Activated T-helper 1 cell treated with Interleukin-2 at 50 U/mL for 16 hours (primary cell): ENCODE measurements around the gene ST3GAL4.
"Not testable (repeated sequence)": the region's sequence is repeated elsewhere in the genome, so short reads cannot be mapped to it uniquely, and the experiment has no call there.

ENCODE experiments used
- DNase-seq: peaks from one replicate; pipeline ENCODE4 v3.0.0-alpha.2; 2020; ENCODE audit warnings: low read depth

The ST3GAL4 gene

DNA sequence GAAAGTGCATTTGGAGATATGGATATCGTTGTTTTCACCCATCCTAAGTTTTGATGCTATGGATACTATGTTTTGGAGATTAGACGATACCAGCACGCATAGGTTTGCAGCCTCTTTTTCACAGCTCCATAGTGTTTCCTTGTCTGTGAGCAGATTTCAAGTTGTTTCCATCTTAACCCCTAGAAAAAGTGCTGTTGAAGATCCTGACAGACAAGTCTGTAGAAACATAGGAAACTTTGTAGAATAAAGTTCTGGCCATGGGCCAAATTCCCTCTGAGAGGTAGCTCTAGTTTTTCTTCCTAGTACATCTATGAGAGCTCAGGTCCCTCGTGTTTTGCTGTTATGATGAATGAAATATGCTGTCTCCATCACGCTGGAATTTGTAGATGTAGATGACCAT, 32.4 kb downstream of the ST3GAL4 start:
- DNase-seq: no peak

GRCh38 chr11:126390272-126390867, 34.9 kb downstream of the ST3GAL4 start:
- no peak for DNase-seq

DNA sequence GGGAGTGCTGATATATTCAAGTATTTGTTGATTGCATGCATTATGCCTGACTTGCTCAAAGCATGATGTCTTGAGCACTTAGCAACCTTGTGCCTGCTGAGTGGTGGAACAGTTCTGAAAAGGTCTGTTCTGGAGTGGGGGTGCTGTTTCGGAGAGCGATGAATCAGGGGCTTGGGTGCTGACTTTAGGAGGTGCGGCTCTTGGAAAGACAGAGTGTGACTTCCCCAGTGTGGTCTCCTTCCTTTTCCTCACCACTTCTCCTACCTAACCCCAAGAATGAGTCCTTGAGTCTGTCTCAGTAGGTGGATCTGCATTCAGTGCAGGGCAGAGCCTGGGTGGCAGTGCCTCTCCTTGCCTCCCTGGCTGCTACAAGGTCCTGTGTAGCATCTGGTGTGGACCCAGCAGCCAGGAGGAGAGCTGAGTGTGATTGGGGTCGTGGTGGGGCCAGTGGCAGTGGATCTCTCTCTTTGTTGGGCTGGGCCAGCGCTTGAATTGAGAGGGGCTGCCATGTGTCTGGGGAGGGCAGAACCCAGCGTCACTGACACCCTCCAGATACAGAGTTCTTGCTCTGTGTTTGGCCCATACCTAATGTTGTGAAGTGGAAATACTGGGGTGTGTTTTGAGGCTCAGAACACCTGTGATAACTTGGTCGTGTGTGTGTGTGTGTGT, 35.9 kb downstream of the ST3GAL4 start:
- DNase-seq: no peak

- no peak for DNase-seq
Measured at GRCh38 chr11:126391970-126392632, 36.6 kb downstream of the ST3GAL4 start.

DNA sequence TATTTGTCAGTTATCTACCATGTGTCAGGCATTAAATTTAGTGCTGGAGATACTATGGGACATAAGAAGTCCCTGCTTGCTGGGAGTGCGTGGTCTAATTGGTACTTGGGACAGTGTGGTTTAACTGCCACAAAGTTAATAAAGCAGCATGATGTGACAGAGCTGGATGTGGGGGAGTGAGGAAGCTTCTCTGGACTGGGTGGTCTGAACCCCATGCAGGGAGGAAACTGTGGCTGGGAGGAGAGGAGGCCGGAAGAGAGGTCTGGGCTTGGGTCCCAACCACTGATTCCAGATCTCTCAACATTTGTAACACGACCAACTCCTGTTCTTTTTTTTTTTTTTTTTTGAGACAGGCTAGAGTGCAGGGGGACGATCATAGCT, 37.1 kb downstream of the ST3GAL4 start:
- DNase-seq: no peak

- DNase-seq: no peak
Measured at GRCh38 chr11:126393143-126393542, 37.7 kb downstream of the ST3GAL4 start.

DNA sequence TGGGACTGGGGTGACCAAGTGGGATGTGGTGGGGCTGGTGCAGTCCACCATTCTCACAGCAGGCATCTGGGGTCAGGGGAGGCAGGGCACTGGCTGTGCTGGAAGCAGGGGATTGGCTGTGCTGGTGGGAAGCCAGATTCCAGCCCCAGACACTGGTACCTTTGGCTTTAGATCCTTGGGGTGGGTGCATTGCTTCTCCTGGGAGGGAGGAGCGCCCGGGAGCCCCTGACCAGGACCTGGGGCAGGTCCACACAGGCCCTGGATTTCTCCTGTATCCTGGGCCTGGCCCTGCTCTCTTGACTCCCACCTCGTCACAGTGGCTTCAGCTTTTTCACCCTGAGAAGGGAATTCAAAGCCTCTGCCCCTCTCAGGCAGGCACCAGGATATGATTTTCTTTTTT, 38.5 kb downstream of the ST3GAL4 start:
- no peak for DNase-seq

DNA sequence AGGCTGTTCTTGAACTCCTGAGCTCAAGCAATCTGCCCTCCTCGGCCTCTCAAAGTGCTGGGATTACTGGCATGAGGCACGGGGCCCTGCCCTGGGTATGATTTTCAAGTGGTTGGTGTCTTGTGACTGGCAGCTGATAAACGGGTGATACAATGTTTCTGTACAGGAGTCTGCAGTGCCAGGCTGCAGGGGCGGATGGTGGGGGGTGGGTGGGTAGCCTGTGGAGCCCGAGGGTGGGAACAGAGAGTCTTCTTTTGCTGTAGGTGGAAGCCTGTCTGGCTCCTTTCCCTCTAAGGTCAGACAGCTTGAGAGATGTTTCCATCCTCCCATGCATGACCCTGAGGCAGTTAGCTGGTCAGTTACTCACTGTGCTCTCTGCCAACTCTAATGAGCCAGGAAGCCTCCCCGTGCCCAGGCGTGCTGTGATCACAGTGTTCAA, 39.2 kb downstream of the ST3GAL4 start:
- DNase-seq: not testable (repeated sequence)

DNA sequence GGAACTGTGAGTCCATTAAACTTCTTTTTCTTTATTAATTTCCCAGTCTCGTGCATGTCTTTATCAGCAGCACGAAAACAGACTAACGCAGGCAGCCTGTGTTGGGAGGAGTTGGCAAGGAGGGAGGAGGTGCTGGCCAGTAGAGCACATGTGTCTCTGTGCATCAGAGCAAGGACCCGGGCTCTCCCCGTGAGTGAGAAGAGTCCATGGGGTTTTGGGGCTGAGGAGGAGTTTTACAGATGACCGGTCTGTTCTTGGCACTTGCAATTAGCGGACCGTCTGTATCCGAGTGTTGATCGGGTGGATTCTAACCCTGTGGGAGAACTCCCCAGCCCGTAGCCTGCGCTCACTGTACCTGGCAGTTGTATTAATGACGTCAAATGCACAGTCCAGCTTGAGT, 40.3 kb downstream of the ST3GAL4 start:
- DNase-seq: not testable (repeated sequence)

- not testable (repeated sequence) for DNase-seq
Measured at GRCh38 chr11:126396266-126396665, 40.8 kb downstream of the ST3GAL4 start.

- no peak for DNase-seq
Measured at GRCh38 chr11:126396965-126397364, 41.5 kb downstream of the ST3GAL4 start.

GRCh38 chr11:126398296-126398695, 42.8 kb downstream of the ST3GAL4 start:
- DNase-seq: no peak

GRCh38 chr11:126398721-126399120, 43.2 kb downstream of the ST3GAL4 start:
- DNase-seq: no peak

- DNase-seq: no peak
Measured at GRCh38 chr11:126400019-126400418, 44.5 kb downstream of the ST3GAL4 start.

GRCh38 chr11:126400479-126400878, 45.0 kb downstream of the ST3GAL4 start:
- no peak for DNase-seq

GRCh38 chr11:126403022-126403581, 47.6 kb downstream of the ST3GAL4 start:
- DNase-seq: no peak

GRCh38 chr11:126403658-126404057, 48.2 kb downstream of the ST3GAL4 start:
- no peak for DNase-seq

DNA sequence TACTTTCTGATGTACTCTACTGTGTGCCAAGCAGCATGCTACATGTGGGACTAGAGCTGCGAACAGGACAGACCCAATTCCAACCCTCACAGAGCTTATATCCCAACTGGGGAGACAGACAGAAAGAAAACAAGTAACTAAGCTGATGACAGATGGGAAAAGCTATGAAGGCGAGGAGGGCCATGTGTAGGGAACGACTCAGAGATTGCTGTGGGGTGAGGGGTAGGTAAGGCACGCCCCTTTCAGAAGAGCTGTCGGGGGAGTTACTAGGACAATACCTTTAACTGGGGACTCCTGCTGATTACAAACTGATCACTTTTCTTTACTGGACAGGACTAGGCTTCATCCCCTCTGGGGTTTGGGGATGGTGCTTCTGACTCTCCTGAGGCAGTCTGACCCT, 48.9 kb downstream of the ST3GAL4 start:
- DNase-seq: no peak

DNA sequence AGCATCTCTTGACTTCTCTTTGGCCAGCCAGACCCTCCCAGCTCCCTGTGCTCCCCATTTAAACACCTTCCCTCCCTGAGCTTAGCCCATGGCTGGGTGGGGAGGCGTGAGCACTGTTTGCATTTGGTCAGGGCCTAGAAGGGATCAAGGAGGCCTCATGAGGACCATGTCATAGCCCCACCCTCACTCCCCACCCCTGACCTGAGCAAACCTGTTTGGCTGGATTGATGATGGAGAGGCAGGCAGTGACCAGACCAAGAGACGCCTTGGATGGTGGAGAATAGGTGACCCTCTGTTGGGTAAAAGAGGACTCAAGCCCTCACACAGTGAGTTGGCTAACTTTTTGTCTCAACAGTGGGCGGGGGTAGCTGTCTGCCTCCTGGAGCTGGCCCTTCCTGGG, 49.9 kb downstream of the ST3GAL4 start:
- DNase-seq: no peak

DNA sequence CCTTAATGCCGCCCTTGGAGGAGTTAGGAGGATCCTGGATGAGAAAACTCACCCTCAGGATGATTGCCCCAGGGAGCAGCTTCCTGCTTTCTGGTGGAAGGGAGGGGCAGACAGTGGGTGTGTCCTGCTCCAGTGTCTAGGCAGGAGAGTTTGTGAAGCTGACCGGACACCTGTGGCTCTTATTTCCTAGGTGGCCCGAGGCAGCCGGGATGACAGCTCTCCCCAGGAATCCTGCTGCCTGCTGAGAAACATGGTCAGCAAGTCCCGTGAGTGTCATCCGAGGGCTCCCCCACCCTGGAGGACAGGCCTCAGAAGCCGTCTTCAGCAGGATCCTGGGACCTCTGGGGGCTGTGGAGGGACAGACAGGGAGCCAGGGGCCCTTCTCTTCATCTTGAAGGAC, 50.4 kb downstream of the ST3GAL4 start:
- no peak for DNase-seq

- DNase-seq: no peak
Measured at GRCh38 chr11:126406368-126406767, 50.9 kb downstream of the ST3GAL4 start.

DNA sequence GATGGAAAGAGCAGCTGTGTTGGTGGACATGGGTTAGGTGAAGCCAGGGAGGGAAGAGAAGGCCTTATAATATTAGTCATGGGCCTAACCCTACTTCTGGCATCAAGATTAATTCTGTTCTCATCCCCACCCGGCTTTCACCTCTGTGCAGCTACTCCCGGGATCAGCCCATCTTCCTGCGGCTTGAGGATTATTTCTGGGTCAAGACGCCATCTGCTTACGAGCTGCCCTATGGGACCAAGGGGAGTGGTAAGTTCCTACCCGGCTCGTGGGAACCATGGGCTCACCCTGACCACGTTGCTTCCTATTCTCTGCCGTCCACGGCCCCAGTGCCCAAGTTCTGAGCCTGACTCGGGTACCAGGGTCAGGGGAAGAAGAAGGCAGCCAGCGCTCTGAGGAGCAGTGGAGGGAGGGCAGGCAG, 51.6 kb downstream of the ST3GAL4 start:
- DNase-seq: no peak

GRCh38 chr11:126407682-126408288, 52.3 kb downstream of the ST3GAL4 start:
- no peak for DNase-seq
